Activated naive CD8-positive, alpha-beta T cell treated with anti-CD3 and anti-CD28 coated beads, Interleukin-2, amount 10 ng/mL, durations not matched to agents 7 days and 5 days (primary cell): ENCODE measurements around the gene GFER. TPM values are rescaled to one million over a fixed set of nuclear protein-coding genes. Genes with fewer than 3 reads are reported as not detected.
A peak's percentile ranks its signal among the peaks of the same experiment; 100 is the strongest.

Source experiments
- ATAC-seq: fragments of 150-1000 bp; cut with Tn5 transposase; one replicate; pipeline ENCODE4 v1.10.0; 2021; ENCODE audit warnings: low read depth, moderate library complexity
- POLR2A ChIA-PET: fragments of 350-600 bp; sonication (Branson Sonifier 250); formaldehyde crosslinking; loops from one replicate; lab custom pipeline; 2021; ENCODE audit warnings: antibody characterized with exemption; lab: Charles Lee
- DNase-seq: peaks from one replicate; pipeline ENCODE4 v3.0.0; 2021
- H3K27ac Mint-ChIP-seq: one replicate; pipeline ENCODE4 v1.8.0; 2022; ENCODE audit warnings: mild to moderate bottlenecking, mixed read lengths
- H3K27me3 Mint-ChIP-seq: one replicate; pipeline ENCODE4 v1.8.0; 2022; ENCODE audit warnings: mild to moderate bottlenecking, moderate library complexity, mixed read lengths
- H3K36me3 Mint-ChIP-seq: one replicate; pipeline ENCODE4 v1.8.0; 2021; ENCODE audit warnings: mild to moderate bottlenecking, mixed read lengths
- H3K4me1 Mint-ChIP-seq: one replicate; pipeline ENCODE4 v1.8.0; 2021; ENCODE audit warnings: mixed read lengths
- H3K4me3 Mint-ChIP-seq: one replicate; pipeline ENCODE4 v1.8.0; 2022; ENCODE audit warnings: mild to moderate bottlenecking, moderate library complexity, mixed read lengths
- H3K9me3 Mint-ChIP-seq: one replicate; pipeline ENCODE4 v1.8.0; 2021; ENCODE audit warnings: mixed read lengths
- total RNA-seq, 2 experiments: library from RNA; stranded (reverse); gene quantifications; one replicate each; pipeline ENCODE4 v1.2.3, GENCODE V29; 2021

GFER gene
- total RNA-seq, 2 experiments from 2014 or later = 28.8 to 31.9 TPM

GRCh38 chr16:2002406-2003230, 18.6 kb downstream of the GFER start:
- H3K36me3 Mint-ChIP-seq = peaks cover 2% of the 10 kb centered on the region
- no peak overlapping the region for H3K27ac Mint-ChIP-seq
- H3K4me3 Mint-ChIP-seq = no peak overlapping the region
- POLR2A ChIA-PET = interaction anchor here (0.6 to 1.6 kb wide), 5 partner anchors 12 to 266 kb away, joined by 3 to 8 read pairs (median 3); no protein-coding TSS in a partner anchor
- peaks cover 9% of the 10 kb centered on the region for H3K4me1 Mint-ChIP-seq
- ATAC-seq (no peak), DNase-seq (no peak)
- no peaks in the 10 kb centered on the region for H3K27me3 Mint-ChIP-seq
- H3K9me3 Mint-ChIP-seq = no peaks in the 10 kb centered on the region

- no peak for ATAC-seq
- POLR2A ChIA-PET = interaction anchor here (0.8 to 1.6 kb wide), 5 partner anchors 13 to 151 kb away, joined by 3 to 8 read pairs (median 6); partner anchors contain the start of genes RAB26 and RPS2
- H3K36me3 Mint-ChIP-seq = peaks cover under 1% of the 10 kb centered on the region
- H3K4me3 Mint-ChIP-seq = no peak overlapping the region
- DNase-seq = no peak
- H3K27ac Mint-ChIP-seq = no peak overlapping the region
- H3K27me3 Mint-ChIP-seq = no peaks in the 10 kb centered on the region
- H3K9me3 Mint-ChIP-seq = no peaks in the 10 kb centered on the region
- peaks cover 17% of the 10 kb centered on the region for H3K4me1 Mint-ChIP-seq
These were observed 19.3 kb downstream of the GFER start for GRCh38 chr16:2003231-2003826.

- Mint-ChIP-seq H3K9me3 (no peaks in the 10 kb centered on the region), H3K27me3 (no peaks in the 10 kb centered on the region)
- peak; percentile 77 for ATAC-seq
These were observed 20.0 kb downstream of the GFER start for GRCh38 chr16:2003827-2004641.

GRCh38 chr16:2004795-2005517, 21.0 kb downstream of the GFER start:
- Mint-ChIP-seq H3K9me3 (no peaks in the 10 kb centered on the region), H3K27ac (no peak overlapping the region), H3K27me3 (no peaks in the 10 kb centered on the region), H3K36me3 (no peaks in the 10 kb centered on the region), H3K4me3 (no peak overlapping the region), H3K4me1 (peaks cover 21% of the 10 kb centered on the region)
- DNase-seq (no peak), ATAC-seq (no peak)
- POLR2A ChIA-PET = interaction anchor here (0.6 to 1.6 kb wide), 6 partner anchors 14 to 245 kb away, joined by 3 to 9 read pairs (median 4); partner anchors contain the start of genes RPS2 and TRAF7

More at GRCh38 chr16:2003827-2004641, 20.0 kb downstream of the GFER start:
- H3K27ac Mint-ChIP-seq = no peak overlapping the region
- H3K4me1 Mint-ChIP-seq = peaks cover 21% of the 10 kb centered on the region
- peak; percentile 92 for DNase-seq
- POLR2A ChIA-PET = interaction anchor here (0.8 to 1.6 kb wide), 6 partner anchors 13 to 151 kb away, joined by 3 to 8 read pairs (median 4); partner anchors contain the start of genes RAB26, RPS2 and TRAF7
- H3K4me3 Mint-ChIP-seq = no peak overlapping the region
- no peaks in the 10 kb centered on the region for H3K36me3 Mint-ChIP-seq

GRCh38 chr16:2005646-2006045, 21.7 kb downstream of the GFER start:
- H3K4me3 Mint-ChIP-seq = no peak overlapping the region
- POLR2A ChIA-PET = interaction anchor here (0.6 to 1.3 kb wide), 3 partner anchors 14 to 244 kb away, joined by 3 to 9 read pairs (median 4); no protein-coding TSS in a partner anchor
- peaks cover 25% of the 10 kb centered on the region for H3K4me1 Mint-ChIP-seq

GRCh38 chr16:2006317-2006716, 22.3 kb downstream of the GFER start:
- Mint-ChIP-seq H3K27ac (peak overlapping the region; percentile 70), H3K9me3 (no peaks in the 10 kb centered on the region), H3K36me3 (no peaks in the 10 kb centered on the region), H3K27me3 (no peaks in the 10 kb centered on the region), H3K4me1 (peaks cover 25% of the 10 kb centered on the region), H3K4me3 (peak overlapping the region; percentile 12)
- DNase-seq (no peak), ATAC-seq (no peak)
- POLR2A ChIA-PET = interaction anchor here (0.6 kb wide), 1 partner anchor 244 kb away, joined by 4 read pairs; no protein-coding TSS in a partner anchor

More at GRCh38 chr16:2005646-2006045, 21.7 kb downstream of the GFER start:
- Mint-ChIP-seq H3K36me3 (no peaks in the 10 kb centered on the region), H3K27ac (no peak overlapping the region), H3K9me3 (no peaks in the 10 kb centered on the region), H3K27me3 (no peaks in the 10 kb centered on the region)
- DNase-seq = no peak
- ATAC-seq = no peak

- no peaks in the 10 kb centered on the region for H3K9me3 Mint-ChIP-seq
- no peak for DNase-seq
- H3K4me1 Mint-ChIP-seq = peaks cover 25% of the 10 kb centered on the region
- peak overlapping the region; percentile 93 for H3K4me3 Mint-ChIP-seq
- peak overlapping the region; percentile 92 for H3K27ac Mint-ChIP-seq
- no peaks in the 10 kb centered on the region for H3K36me3 Mint-ChIP-seq
- no peaks in the 10 kb centered on the region for H3K27me3 Mint-ChIP-seq
- no peak for ATAC-seq
- POLR2A ChIA-PET = interaction anchor here (0.6 to 2.2 kb wide), 5 partner anchors 17 to 147 kb away, joined by 3 to 25 read pairs (median 11); partner anchors contain the start of genes NTHL1, RPS2, TRAF7 and TSC2
These were observed 23.3 kb downstream of the GFER start for GRCh38 chr16:2007081-2007836.

- ATAC-seq (no peak), DNase-seq (no peak)
- H3K27me3 Mint-ChIP-seq = no peaks in the 10 kb centered on the region
- H3K36me3 Mint-ChIP-seq = no peaks in the 10 kb centered on the region
- no peaks in the 10 kb centered on the region for H3K9me3 Mint-ChIP-seq
- peaks cover 25% of the 10 kb centered on the region for H3K4me1 Mint-ChIP-seq
- POLR2A ChIA-PET = interaction anchor here (0.6 to 2.2 kb wide), 7 partner anchors 11 to 147 kb away, joined by 3 to 25 read pairs (median 7); partner anchors contain the start of genes NHERF2, NTHL1, RPS2 and TRAF7
- H3K27ac Mint-ChIP-seq = peak overlapping the region; percentile 92
- peak overlapping the region; percentile 93 for H3K4me3 Mint-ChIP-seq
These were observed 24.1 kb downstream of the GFER start for GRCh38 chr16:2008009-2008526.

GRCh38 chr16:2008631-2009163, 24.7 kb downstream of the GFER start:
- DNase-seq = peak; percentile 58
- ATAC-seq = peak; percentile 12
- H3K36me3 Mint-ChIP-seq = no peaks in the 10 kb centered on the region

GRCh38 chr16:2009164-2009711, 25.2 kb downstream of the GFER start:
- peak overlapping the region; percentile 93 for H3K4me3 Mint-ChIP-seq
- peaks cover 25% of the 10 kb centered on the region for H3K4me1 Mint-ChIP-seq
- H3K36me3 Mint-ChIP-seq = no peaks in the 10 kb centered on the region
- H3K27me3 Mint-ChIP-seq = no peaks in the 10 kb centered on the region
- DNase-seq (peak; percentile 64), ATAC-seq (peak; percentile 50)
- no peaks in the 10 kb centered on the region for H3K9me3 Mint-ChIP-seq
- POLR2A ChIA-PET = interaction anchor here (0.5 to 2.2 kb wide), 8 partner anchors 18 to 241 kb away, joined by 3 to 17 read pairs (median 6); partner anchors contain the start of genes NHERF2, NTHL1, RPS2 and TRAF7
- peak overlapping the region; percentile 92 for H3K27ac Mint-ChIP-seq

More at GRCh38 chr16:2008631-2009163, 24.7 kb downstream of the GFER start:
- Mint-ChIP-seq H3K4me3 (peak overlapping the region; percentile 93), H3K27me3 (no peaks in the 10 kb centered on the region), H3K4me1 (peaks cover 25% of the 10 kb centered on the region), H3K9me3 (no peaks in the 10 kb centered on the region), H3K27ac (peak overlapping the region; percentile 92)
- POLR2A ChIA-PET = interaction anchor here (0.5 to 2.2 kb wide), 10 partner anchors 12 to 242 kb away, joined by 3 to 25 read pairs (median 6); partner anchors contain the start of genes NHERF2, NTHL1, RPS2 and TRAF7
